Adrenal gland (tissue), 12 donors: ENCODE data around the gene NRXN2. TPM values are rescaled to one million over a fixed set of nuclear protein-coding genes. Genes with fewer than 3 reads are reported as not detected.

Experiments
- DNase-seq, 7 donors: peaks; one replicate each; pipeline ENCODE4 v3.0.0-alpha.2; 2019 to 2020
- H3K27ac ChIP-seq, 5 donors: fragments of 200-600 bp; sonication (generic) in 4 of 5; 1 replicate in 3 of 5; 2 replicates in 2 of 5; pipeline versions ENCODE4 v1.5.1 to v1.8.0; 2016 to 2020; ENCODE audit warnings: mild to moderate bottlenecking in 1 of 5
- H3K27me3 ChIP-seq: fragments of 200-600 bp; 2 replicates; pipeline ENCODE4 v1.8.0; 2021
- H3K36me3 ChIP-seq, 2 donors: fragments of 200-600 bp; replicated peaks in 1 of 2; 1 replicate in 1 of 2; 2 replicates in 1 of 2; pipeline versions ENCODE4 v1.5.1 to v1.8.0; 2018 to 2022
- H3K4me1 ChIP-seq, 2 donors: fragments of 200-600 bp; replicated peaks in 1 of 2; 1 replicate in 1 of 2; 2 replicates in 1 of 2; pipeline versions ENCODE4 v1.5.1 to v1.8.0; 2018 to 2021
- H3K4me3 ChIP-seq, 4 donors: fragments of 200-600 bp; sonication (generic) in 3 of 4; one replicate each; pipeline ENCODE4 v1.5.1; 2016 to 2018
- H3K9me3 ChIP-seq, 3 donors: fragments of 200-600 bp; sonication (generic) in 1 of 3; replicated peaks in 1 of 3; 1 replicate in 2 of 3; 2 replicates in 1 of 3; pipeline versions ENCODE4 v1.5.1 to v1.8.0; 2016 to 2021
- POLR2A ChIP-seq, 2 donors: fragments of 450-650 bp; IDR thresholded peaks; one replicate each; pipeline ENCODE4 v1.6.1; 2017; ENCODE audit warnings: antibody characterized with exemption in 2 of 2, mild to moderate bottlenecking in 2 of 2, moderate library complexity in 1 of 2
- WGBS, 4 donors: extraction: QIAGEN DNeasy Blood & Tissue Kit in 2 of 4; methylation state at CpG; one replicate each; pipeline versions ENCODE4 v1.1.5 to v1.1.7; 2013 to 2017; 5-methylcytosine and 5-hydroxymethylcytosine counted together
- intact Hi-C, 2 donors: fragments of 100-400 bp; cut with DNase I; formaldehyde crosslinking; loops; one replicate each; pipeline versions ENCODE4 v1.14.1 to v1.15.0; 2022 to 2023
- polyA plus RNA-seq, 3 donors: library from polyadenylated mRNA; stranded (reverse); fragments of 200-250 nt in 2 of 3; fragments of 350-450 nt in 1 of 3; fragmentation: Illumina TruSeq in 1 of 3; extraction: RNeasy Lipid Tissue Mini Kit (QIAGEN cat#74804) in 1 of 3; gene quantifications; one replicate each; pipeline ENCODE4 v1.2.3, GENCODE V29; 2013 to 2014
- total RNA-seq, 9 donors: library from RNA; depleted of rRNA in 4 of 9; stranded (reverse); fragments of >200 nt in 4 of 9; fragments of 120-200 nt in 1 of 9; fragmentation: NEBNext Ultra II Directional in 1 of 9; extraction: Animal tissue kit (Norgen Biotek cat#: 25700) in 1 of 9; gene quantifications; one replicate each; pipeline versions ENCODE4 v1.1.0 to v1.2.4, GENCODE V29; 2013 to 2023
- TF ChIP-seq, protein P1 (sequence below), 6 experiments: fragments of 450-650 bp in 4 of 6; fragments of 200-600 bp in 2 of 6; sonication (generic) in 1 of 6; IDR thresholded peaks; 1 replicate in 5 of 6; 2 replicates in 1 of 6; pipeline versions ENCODE4 v1.5.1 to v1.8.0; 2016 to 2021; ENCODE audit warnings: antibody characterized with exemption in 6 of 6, mild to moderate bottlenecking in 2 of 6, moderate library complexity in 1 of 6
- donor health status: healthy with polysubstance abuse.
- donor health status: Bipolar disorder and iron deficiency.
- donor health status: DM: yes; HTN: yes; CAD: no.
- donor health status: DM: no; HTN: no; CAD: no.
- donor health status: DM: no; HTN: no; CAD: no.
- donor health status: DM: yes; HTN: yes; CAD: no.

Gene NRXN2
- total and polyA plus RNA-seq, 12 donors = 1.7 to 17.1 (median 4.9) TPM

DNA sequence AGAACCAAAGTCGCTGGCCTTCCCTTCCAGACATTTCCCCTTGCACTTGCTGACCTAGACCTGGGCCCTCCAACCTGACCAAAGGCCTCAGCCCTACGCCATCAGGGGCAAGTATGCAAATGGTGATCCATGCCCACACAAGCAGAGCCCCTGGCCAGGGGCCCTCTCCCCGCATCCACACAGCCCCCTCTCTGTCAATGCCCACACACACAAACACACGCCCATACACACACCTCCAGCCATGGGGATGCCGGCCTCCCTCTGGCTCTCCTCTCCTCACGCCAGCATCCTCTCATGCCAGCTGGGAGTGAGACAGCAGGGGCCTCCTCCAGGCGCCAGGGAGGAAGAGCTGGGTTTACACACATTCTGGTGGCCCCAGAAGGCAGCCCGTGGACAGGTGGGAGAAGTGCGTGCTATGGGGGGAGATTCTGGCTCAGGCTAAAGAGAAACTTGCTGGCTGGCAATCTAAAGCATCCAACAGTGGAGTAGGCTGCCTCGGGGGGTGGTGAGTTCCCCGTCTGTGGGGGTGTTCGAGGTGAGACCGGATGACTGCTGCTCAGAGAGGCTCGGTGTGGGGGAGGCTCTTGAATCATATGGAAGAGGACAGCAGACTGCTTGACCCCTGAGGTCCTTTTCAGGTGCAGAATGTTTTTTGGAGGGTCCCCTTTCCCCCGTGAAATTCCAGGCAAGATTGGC lies 4.8 kb downstream of the NRXN2 start:
- H3K27ac ChIP-seq = no peak overlapping the region
- no peaks in the 10 kb centered on the region for H3K9me3 ChIP-seq
- WGBS, 4 donors = 73 to 82% (median 76%) methylated on average over 14 to 15 of the region's 15 CpGs
- peaks cover 47% of the 10 kb centered on the region for H3K27me3 ChIP-seq
- H3K36me3 ChIP-seq = no peaks in the 10 kb centered on the region
- TF ChIP-seq, protein P1, sequence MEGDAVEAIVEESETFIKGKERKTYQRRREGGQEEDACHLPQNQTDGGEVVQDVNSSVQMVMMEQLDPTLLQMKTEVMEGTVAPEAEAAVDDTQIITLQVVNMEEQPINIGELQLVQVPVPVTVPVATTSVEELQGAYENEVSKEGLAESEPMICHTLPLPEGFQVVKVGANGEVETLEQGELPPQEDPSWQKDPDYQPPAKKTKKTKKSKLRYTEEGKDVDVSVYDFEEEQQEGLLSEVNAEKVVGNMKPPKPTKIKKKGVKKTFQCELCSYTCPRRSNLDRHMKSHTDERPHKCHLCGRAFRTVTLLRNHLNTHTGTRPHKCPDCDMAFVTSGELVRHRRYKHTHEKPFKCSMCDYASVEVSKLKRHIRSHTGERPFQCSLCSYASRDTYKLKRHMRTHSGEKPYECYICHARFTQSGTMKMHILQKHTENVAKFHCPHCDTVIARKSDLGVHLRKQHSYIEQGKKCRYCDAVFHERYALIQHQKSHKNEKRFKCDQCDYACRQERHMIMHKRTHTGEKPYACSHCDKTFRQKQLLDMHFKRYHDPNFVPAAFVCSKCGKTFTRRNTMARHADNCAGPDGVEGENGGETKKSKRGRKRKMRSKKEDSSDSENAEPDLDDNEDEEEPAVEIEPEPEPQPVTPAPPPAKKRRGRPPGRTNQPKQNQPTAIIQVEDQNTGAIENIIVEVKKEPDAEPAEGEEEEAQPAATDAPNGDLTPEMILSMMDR (IDR thresholded peaks at IDR 0.05) = no peak
- no peak for TF ChIP-seq POLR2A (IDR thresholded peaks at IDR 0.05)
- no peak overlapping the region for H3K4me3 ChIP-seq
- intact Hi-C loops = no loop called here
- peaks cover under 1 to 2% of the 10 kb centered on the region in 2 donors for H3K4me1 ChIP-seq
- DNase-seq = no peak

DNA sequence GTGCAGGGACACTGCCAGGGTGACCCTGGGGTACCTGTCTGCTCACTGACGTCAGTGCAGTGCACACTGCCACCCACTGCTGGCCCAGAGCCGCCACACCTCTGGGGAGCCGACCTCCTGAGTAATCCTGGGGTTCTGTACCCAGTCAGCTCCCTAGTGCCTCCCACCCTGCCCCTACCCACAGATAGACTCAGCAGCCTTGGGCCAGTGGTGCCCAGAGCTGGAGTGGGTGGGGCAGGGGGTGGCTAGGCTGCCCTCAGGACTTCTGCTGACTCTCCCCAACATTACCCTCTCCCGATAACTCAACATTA lies 5.8 kb downstream of the NRXN2 start:
- no peak overlapping the region for H3K4me3 ChIP-seq
- H3K36me3 ChIP-seq = no peaks in the 10 kb centered on the region
- H3K27ac ChIP-seq = no peak overlapping the region
- 66 to 73% (median 69%) methylated on average over 4 of the region's 4 CpGs for WGBS, 4 donors
- no peaks in the 10 kb centered on the region for H3K4me1 ChIP-seq
- no peak for TF ChIP-seq POLR2A (IDR thresholded peaks at IDR 0.05)
- TF ChIP-seq, protein P1 (IDR thresholded peaks at IDR 0.05) = no peak
- intact Hi-C loops = no loop called here
- no peaks in the 10 kb centered on the region for H3K9me3 ChIP-seq
- DNase-seq = no peak
- H3K27me3 ChIP-seq = peaks cover 56% of the 10 kb centered on the region

DNA sequence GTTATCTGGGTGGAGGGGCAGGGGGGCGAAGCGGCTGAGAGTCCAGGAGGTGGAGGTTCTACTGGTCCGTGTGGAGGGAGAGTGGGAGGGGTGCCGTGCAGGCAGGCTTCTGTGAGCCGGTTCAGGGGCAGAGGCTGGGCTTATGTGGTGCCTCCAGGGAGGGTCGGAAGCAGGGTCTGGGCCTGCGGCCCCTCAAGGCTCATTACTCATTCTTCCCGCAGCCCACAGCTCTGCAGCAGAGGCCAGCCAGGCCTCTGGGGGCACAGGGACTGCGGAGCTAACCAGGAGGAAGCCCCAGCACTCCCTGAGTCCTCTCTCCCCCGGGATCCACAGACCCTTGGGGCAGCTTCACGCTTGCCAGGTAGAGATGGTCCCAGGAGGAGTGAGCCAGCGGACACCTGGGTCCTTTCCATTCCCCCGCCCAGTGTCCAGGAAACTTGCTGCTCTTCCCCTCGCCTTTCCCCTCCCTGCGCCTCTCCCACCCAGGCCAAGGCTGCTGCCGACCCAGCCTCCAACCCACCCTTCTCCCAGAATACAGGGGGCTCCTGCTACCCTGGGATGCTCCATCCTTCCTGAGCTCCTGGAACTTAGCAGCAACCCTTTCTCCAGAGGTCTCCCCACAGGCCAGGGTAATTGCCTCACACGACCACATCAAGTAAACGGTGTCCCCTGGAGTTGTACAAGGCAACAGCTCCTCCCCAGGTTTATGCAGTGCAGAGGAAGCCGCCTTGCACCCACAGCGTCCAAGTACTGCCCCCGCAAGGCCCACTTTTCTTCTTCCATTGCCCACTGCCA lies 6.3 kb downstream of the NRXN2 start:
- Histone ChIP-seq H3K27ac (no peak overlapping the region), H3K36me3 (no peaks in the 10 kb centered on the region), H3K4me1 (no peaks in the 10 kb centered on the region), H3K9me3 (no peaks in the 10 kb centered on the region), H3K27me3 (peaks cover 62% of the 10 kb centered on the region), H3K4me3 (no peak overlapping the region)
- no peak for TF ChIP-seq POLR2A (IDR thresholded peaks at IDR 0.05)
- TF ChIP-seq, protein P1 (IDR thresholded peaks at IDR 0.05) = no peak
- intact Hi-C loops = no loop called here
- 43 to 52% (median 48%) methylated on average over 14 to 21 of the region's 21 CpGs for WGBS, 4 donors
- DNase-seq = no peak

DNA sequence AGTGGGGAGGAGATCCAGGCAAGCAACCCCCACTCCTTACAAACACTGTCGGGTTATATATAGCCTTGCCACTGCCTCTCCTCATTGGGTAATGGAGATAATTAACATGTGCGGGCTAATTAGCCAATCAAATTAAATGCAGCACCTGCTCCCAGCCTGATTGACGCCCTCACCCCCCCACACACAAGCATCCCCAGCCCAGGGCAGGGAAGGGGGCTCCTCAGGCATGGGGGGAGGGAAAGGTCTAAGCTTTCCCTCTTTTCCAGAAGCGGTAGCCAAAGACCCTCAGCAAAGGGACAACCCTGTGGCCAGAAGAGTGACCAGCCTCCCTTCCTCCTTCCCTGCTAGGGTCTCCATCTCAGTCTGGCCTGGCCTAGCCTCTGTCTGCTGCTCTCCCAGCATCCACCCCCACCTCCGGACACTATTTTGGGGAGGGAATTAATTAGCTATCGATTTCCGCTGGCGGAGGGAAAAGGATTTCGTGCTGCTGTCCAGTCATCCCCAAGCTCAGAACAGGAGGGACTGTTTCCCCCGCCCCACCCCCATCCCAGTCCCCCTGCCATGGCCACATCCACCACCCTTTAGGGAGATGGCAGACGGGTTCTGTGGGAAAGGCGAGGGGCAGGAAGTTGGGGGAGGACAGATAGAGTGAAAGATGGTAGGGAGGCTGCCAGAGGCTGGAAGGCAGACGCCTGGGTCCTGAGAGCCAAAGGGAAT lies 7.1 kb downstream of the NRXN2 start:
- intact Hi-C loops = no loop called here
- no peak for DNase-seq
- WGBS, 4 donors = 38 to 49% (median 40%) methylated on average over 12 to 13 of the region's 13 CpGs
- Histone ChIP-seq H3K4me3 (no peak overlapping the region), H3K4me1 (no peaks in the 10 kb centered on the region), H3K9me3 (no peaks in the 10 kb centered on the region), H3K27me3 (peaks cover 68% of the 10 kb centered on the region), H3K27ac (no peak overlapping the region), H3K36me3 (no peaks in the 10 kb centered on the region)
- TF ChIP-seq, protein P1 (IDR thresholded peaks at IDR 0.05) = no peak
- no peak for TF ChIP-seq POLR2A (IDR thresholded peaks at IDR 0.05)
